Transverse colon (tissue), 4 donors: ENCODE measurements around the gene PIM3. TPM values are rescaled to one million over a fixed set of nuclear protein-coding genes. Genes with fewer than 3 reads are reported as not detected.

Experiments
- DNase-seq: peaks from one replicate; pipeline ENCODE4 v3.0.0-alpha.2; 2019
- H3K27ac ChIP-seq, 4 donors: fragments of 200-600 bp; sonication (generic); 2 replicates each; pipeline ENCODE4 v1.5.1; 2016 to 2018; ENCODE audit warnings: inconsistent platforms in 4 of 4
- H3K27me3 ChIP-seq: fragments of 200-600 bp; sonication (generic); 2 replicates; pipeline ENCODE4 v1.5.1; 2017; ENCODE audit warnings: inconsistent platforms
- H3K36me3 ChIP-seq, 4 donors: fragments of 200-600 bp; sonication (generic); 2 replicates each; pipeline ENCODE4 v1.5.1; 2017 to 2019; ENCODE audit warnings: inconsistent platforms in 4 of 4
- H3K4me1 ChIP-seq, 4 donors: fragments of 200-600 bp; sonication (generic); 2 replicates each; pipeline ENCODE4 v1.5.1; 2017 to 2020; ENCODE audit warnings: inconsistent platforms in 4 of 4
- H3K4me3 ChIP-seq, 4 donors: fragments of 200-600 bp; sonication (generic); 1 replicate in 1 of 4; 2 replicates in 3 of 4; pipeline versions ENCODE4 v1.5.1 to v1.6.1; 2017 to 2019; ENCODE audit warnings: inconsistent platforms in 4 of 4
- H3K9me3 ChIP-seq, 2 donors: fragments of 200-600 bp; sonication (generic); 2 replicates each; pipeline ENCODE4 v1.5.1; 2017 to 2019; ENCODE audit warnings: inconsistent platforms in 2 of 2
- EP300 ChIP-seq: sonication (generic); formaldehyde crosslinking; IDR thresholded peaks from one replicate; pipeline ENCODE4 v1.6.1; 2017; ENCODE audit warnings: antibody characterized with exemption, low read depth
- POLR2A ChIP-seq: fragments of 450-650 bp; IDR thresholded peaks from one replicate; pipeline ENCODE4 v1.6.1; 2016; ENCODE audit warnings: antibody characterized with exemption, mild to moderate bottlenecking, moderate library complexity
- POLR2AphosphoS5 ChIP-seq, 3 donors: sonication (generic); formaldehyde crosslinking; IDR thresholded peaks; one replicate each; pipeline ENCODE4 v1.6.1; 2016; ENCODE audit warnings: antibody characterized with exemption in 3 of 3
- WGBS, 2 donors: methylation state at CpG; one replicate each; pipeline ENCODE4 v1.1.5; 2018; ENCODE audit warnings: low coverage in 1 of 2; 5-methylcytosine and 5-hydroxymethylcytosine counted together
- in situ Hi-C, 4 donors: fragments of 200-750 bp; cut with MboI; loops; one replicate each; pipeline versions ENCODE4 v1.15.0 to v1.15.1; 2017; ENCODE audit warnings: low sequenced_read_pairs in 3 of 4, low pct_ligation_motif_present in 1 of 4, low pct_unique_long_range_greater_than_20kb in 1 of 4
- intact Hi-C: fragments of 100-400 bp; cut with DNase I; formaldehyde crosslinking; loops from one replicate; pipeline ENCODE4 v1.15.1; 2023; ENCODE audit warnings: low total_unique reads
- total RNA-seq, 4 donors: library from RNA; depleted of rRNA; stranded (reverse); fragments of >200 nt; gene quantifications; one replicate each; pipeline ENCODE4 v1.1.0, GENCODE V29; 2016
- TF ChIP-seq, protein P1 (sequence below), 5 experiments: fragments of 200-600 bp in 3 of 5; fragments of 450-650 bp in 2 of 5; sonication (generic) in 3 of 5; IDR thresholded peaks; 1 replicate in 2 of 5; 2 replicates in 3 of 5; pipeline ENCODE4 v1.5.1; 2016 to 2017; ENCODE audit warnings: antibody characterized with exemption in 5 of 5, inconsistent platforms in 3 of 5, mild to moderate bottlenecking in 2 of 5, moderate library complexity in 1 of 5

Gene PIM3
- total RNA-seq, 4 donors from 2014 or later, result 115 to 290 (median 147) TPM

DNA sequence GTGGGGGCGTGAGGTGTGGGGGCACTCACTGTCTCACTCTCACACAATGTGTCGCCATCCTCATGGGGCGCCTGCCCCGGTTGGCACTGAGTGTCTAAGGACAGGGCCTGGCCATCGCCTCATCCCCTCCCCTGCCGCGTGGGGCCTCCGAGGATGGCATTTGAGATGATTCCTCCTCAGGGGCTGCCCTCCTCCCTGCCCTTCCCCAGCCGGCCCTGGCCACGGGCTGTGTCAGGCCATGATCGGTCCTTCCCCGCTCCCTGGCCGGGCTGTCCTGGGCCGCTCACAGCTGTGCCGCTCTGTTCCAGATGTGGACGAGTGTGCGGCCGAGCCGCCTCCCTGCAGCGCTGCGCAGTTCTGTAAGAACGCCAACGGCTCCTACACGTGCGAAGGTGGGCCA, 37.6 kb upstream of the PIM3 start:
- TF ChIP-seq EP300 (no peak), POLR2AphosphoS5 (IDR thresholded peaks at IDR 0.05) (no peak), POLR2A (no peak)
- TF ChIP-seq, protein P1, sequence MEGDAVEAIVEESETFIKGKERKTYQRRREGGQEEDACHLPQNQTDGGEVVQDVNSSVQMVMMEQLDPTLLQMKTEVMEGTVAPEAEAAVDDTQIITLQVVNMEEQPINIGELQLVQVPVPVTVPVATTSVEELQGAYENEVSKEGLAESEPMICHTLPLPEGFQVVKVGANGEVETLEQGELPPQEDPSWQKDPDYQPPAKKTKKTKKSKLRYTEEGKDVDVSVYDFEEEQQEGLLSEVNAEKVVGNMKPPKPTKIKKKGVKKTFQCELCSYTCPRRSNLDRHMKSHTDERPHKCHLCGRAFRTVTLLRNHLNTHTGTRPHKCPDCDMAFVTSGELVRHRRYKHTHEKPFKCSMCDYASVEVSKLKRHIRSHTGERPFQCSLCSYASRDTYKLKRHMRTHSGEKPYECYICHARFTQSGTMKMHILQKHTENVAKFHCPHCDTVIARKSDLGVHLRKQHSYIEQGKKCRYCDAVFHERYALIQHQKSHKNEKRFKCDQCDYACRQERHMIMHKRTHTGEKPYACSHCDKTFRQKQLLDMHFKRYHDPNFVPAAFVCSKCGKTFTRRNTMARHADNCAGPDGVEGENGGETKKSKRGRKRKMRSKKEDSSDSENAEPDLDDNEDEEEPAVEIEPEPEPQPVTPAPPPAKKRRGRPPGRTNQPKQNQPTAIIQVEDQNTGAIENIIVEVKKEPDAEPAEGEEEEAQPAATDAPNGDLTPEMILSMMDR (IDR thresholded peaks at IDR 0.05), result no peak
- intact Hi-C loops, result loop anchor here (5.0 kb wide), 1 partner anchor 156 kb away; no protein-coding TSS in a partner anchor
- H3K4me1 ChIP-seq, result peaks cover 5 to 12% (median 9%) of the 10 kb centered on the region in 4 donors
- no peaks in the 10 kb centered on the region for H3K27me3 ChIP-seq
- no peak for DNase-seq
- H3K27ac ChIP-seq, result no peak overlapping the region
- in situ Hi-C loops, result loop anchor here in 2 of 4 donors (10.0 kb wide), 1 partner anchor 112 kb away; no protein-coding TSS in a partner anchor
- no peaks in the 10 kb centered on the region for H3K36me3 ChIP-seq
- H3K9me3 ChIP-seq, result no peaks in the 10 kb centered on the region
- 60 to 94% methylated on average over 1 to 25 of the region's 25 CpGs for WGBS, 2 donors
- H3K4me3 ChIP-seq, result no peak overlapping the region

DNA sequence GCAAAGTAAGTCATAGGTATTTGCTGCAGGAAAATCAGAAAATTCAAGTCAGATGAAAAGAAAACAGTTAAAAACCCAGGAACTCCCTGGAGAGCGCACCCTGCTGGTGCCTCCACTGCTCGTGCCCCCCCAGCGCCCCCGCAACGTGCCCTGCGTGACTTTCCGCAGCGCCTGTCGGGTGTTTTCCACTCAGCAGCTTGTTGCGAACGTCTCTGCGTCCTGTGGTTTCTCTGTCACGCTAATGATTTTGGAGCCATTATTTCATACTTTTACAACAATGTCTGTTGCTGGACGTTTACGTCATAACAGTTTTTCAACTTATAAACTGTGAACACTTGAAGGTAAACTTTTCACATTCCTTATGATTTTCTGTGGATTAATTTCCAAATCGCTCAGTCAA, 37.1 kb upstream of the PIM3 start:
- 61 to 81% methylated on average over 5 to 16 of the region's 16 CpGs for WGBS, 2 donors
- no peak overlapping the region for H3K27ac ChIP-seq
- intact Hi-C loops, result loop anchor here (5.0 kb wide), 1 partner anchor 156 kb away; no protein-coding TSS in a partner anchor
- peaks cover 5 to 12% (median 9%) of the 10 kb centered on the region in 4 donors for H3K4me1 ChIP-seq
- no peaks in the 10 kb centered on the region for H3K27me3 ChIP-seq
- no peaks in the 10 kb centered on the region for H3K36me3 ChIP-seq
- H3K9me3 ChIP-seq, result no peaks in the 10 kb centered on the region
- no peak for DNase-seq
- TF ChIP-seq POLR2AphosphoS5 (IDR thresholded peaks at IDR 0.05) (no peak), EP300 (no peak), POLR2A (no peak)
- TF ChIP-seq, protein P1 (IDR thresholded peaks at IDR 0.05), result peak in 1 of 5 experiments; percentile 14
- in situ Hi-C loops, result loop anchor here in 2 of 4 donors (10.0 kb wide), 1 partner anchor 111 kb away; no protein-coding TSS in a partner anchor
- H3K4me3 ChIP-seq, result no peak overlapping the region

DNA sequence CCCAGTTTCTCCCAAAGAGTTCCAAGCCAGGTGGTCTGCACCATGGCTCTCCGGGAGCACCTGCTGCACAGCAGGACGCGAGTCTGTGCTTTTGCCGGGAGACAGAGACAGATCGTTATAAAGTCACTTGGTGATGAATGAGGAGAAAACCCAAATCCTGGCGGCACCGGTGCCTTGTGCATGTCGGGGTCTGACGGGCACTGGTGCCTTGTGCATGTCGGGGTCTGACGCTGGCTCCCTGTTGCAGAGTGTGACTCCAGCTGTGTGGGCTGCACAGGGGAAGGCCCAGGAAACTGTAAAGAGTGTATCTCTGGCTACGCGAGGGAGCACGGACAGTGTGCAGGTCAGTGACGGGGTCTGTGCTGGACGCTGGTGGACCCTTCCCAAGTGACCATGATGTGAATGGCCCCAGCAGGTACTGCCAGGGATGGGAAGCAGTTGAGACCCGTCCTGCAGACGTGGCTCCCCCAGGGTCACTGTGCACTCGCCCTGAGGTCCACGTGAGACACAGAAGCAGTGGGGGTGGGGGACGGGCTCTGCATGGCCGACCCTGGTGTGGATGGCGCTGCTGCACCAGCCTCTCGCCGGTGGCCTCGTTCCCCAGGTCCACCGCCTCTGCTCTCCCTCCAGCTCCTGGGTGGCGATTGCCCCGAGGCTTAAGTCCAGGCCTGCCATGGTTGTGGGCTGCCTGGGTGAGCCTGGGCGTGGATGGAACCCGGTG, 36.3 kb upstream of the PIM3 start:
- in situ Hi-C loops, result loop anchor here in 2 of 4 donors (10.0 kb wide), 1 partner anchor 111 kb away; no protein-coding TSS in a partner anchor
- peaks cover 8% of the 10 kb centered on the region for H3K27me3 ChIP-seq
- DNase-seq, result no peak
- TF ChIP-seq POLR2AphosphoS5 (IDR thresholded peaks at IDR 0.05) (no peak), EP300 (no peak), POLR2A (no peak)
- TF ChIP-seq, protein P1 (IDR thresholded peaks at IDR 0.05), result no peak
- H3K9me3 ChIP-seq, result no peaks in the 10 kb centered on the region
- no peak overlapping the region for H3K4me3 ChIP-seq
- H3K27ac ChIP-seq, result no peak overlapping the region
- intact Hi-C loops, result loop anchor here (5.0 kb wide), 1 partner anchor 157 kb away; no protein-coding TSS in a partner anchor
- no peaks in the 10 kb centered on the region for H3K36me3 ChIP-seq
- 90 to 92% methylated on average over 2 to 31 of the region's 31 CpGs for WGBS, 2 donors
- peaks cover 1 to 9% (median 6%) of the 10 kb centered on the region in 4 donors for H3K4me1 ChIP-seq

DNA sequence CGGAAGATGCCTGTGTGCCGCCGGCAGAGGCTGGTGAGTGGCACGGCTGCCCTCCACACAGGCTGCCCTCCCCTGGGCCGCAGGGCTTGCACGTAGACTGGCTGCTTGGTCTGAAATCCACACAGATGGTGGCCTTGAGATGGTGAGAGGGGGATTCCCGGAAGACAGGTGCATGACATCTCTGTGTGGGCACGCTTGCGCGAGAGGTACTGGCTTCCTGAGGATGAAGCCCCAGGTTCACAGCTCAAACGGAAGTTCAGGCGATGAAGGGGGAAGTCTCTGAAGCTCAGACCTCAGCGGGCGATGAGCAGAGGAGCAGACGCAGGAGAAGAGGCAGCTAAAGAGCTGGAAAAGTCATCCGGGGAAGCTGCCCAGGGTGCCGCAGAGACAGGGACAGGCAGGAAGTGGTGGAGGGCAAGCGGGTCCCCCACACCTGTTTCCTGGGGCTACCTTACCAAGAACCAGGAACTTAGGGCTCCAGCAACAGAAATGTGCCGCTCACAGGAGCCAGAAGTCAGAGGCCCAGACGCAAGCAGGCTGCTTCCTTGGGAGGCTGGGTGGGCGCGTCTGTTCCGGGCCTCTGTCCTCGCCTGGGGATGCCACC, 34.9 kb upstream of the PIM3 start:
- TF ChIP-seq POLR2AphosphoS5 (IDR thresholded peaks at IDR 0.05), result no peak
- TF ChIP-seq, protein P1 (IDR thresholded peaks at IDR 0.05), result no peak
- no peak for TF ChIP-seq POLR2A
- no peak for TF ChIP-seq EP300
- H3K27me3 ChIP-seq, result peaks cover 9% of the 10 kb centered on the region
- intact Hi-C loops, result no loop called here
- in situ Hi-C loops, result loop anchor here in 2 of 4 donors (10.0 kb wide), 1 partner anchor 109 kb away; no protein-coding TSS in a partner anchor
- 75% methylated on average over 24 of the region's 24 CpGs; no CpG with 5 or more reads in 1 of the 2 donors for WGBS, 2 donors
- H3K36me3 ChIP-seq, result no peaks in the 10 kb centered on the region
- H3K27ac ChIP-seq, result peak overlapping the region; percentile 29 to 61 (median 46)
- no peaks in the 10 kb centered on the region for H3K9me3 ChIP-seq
- H3K4me3 ChIP-seq, result no peak overlapping the region
- peak; percentile 58 for DNase-seq
- H3K4me1 ChIP-seq, result peaks cover 0 to 10% (median 8%) of the 10 kb centered on the region in 4 donors
